Measurements from ENCODE around the gene SPTA1. TPM values are rescaled to one million over a fixed set of nuclear protein-coding genes. Genes with fewer than 3 reads are reported as not detected.
A peak's percentile ranks its signal among the peaks of the same experiment; 100 is the strongest.

Gene SPTA1
- total RNA-seq, 8 experiments from 2014 or later, result 0.17 to 1.1 (median 0.46) TPM; not detected in 3

GRCh38 chr1:158674302-158674701 lies 12.2 kb downstream of the SPTA1 start:
- Histone ChIP-seq H3K4me3 (no peak overlapping the region), H3K27ac (no peak overlapping the region), H3K4me1 (replicated peaks in 1 of 2) (no peaks in the 10 kb centered on the region)
- ATAC-seq (replicated peaks in 6 of 8), result no peak
- 0 to 90% (median 80%) methylated on average over 1 to 7 of the region's 7 CpGs; no CpG with 5 or more reads in 2 of the 10 experiments for WGBS, 10 experiments
- in situ Hi-C loops (cut with MboI; ENCODE audit: low pct_unique_long_range_greater_than_20kb in 2 of 9, low sequenced_read_pairs in 9 of 9, unreplicated experiment in 9 of 9), result no loop called here

GRCh38 chr1:158666037-158666436 lies 20.5 kb downstream of the SPTA1 start:
- H3K4me3 ChIP-seq, result no peak overlapping the region
- in situ Hi-C loops (cut with MboI; ENCODE audit: low pct_unique_long_range_greater_than_20kb in 2 of 9, low sequenced_read_pairs in 9 of 9, unreplicated experiment in 9 of 9), result no loop called here
- H3K4me1 ChIP-seq (replicated peaks in 1 of 2), result no peaks in the 10 kb centered on the region
- H3K27ac ChIP-seq, result no peak overlapping the region
- WGBS, 10 experiments, result 0 to 80% (median 55%) methylated on average over 1 to 8 of the region's 8 CpGs; no CpG with 5 or more reads in 2 of the 10 experiments
- no peak for ATAC-seq (replicated peaks in 6 of 8)

GRCh38 chr1:158654571-158654970 lies 31.9 kb downstream of the SPTA1 start:
- no peak overlapping the region for H3K27ac ChIP-seq
- no peak for ATAC-seq (replicated peaks in 6 of 8)
- WGBS, 10 experiments, result 8 to 95% (median 81%) methylated on average over 1 to 6 of the region's 6 CpGs; no CpG with 5 or more reads in 1 of the 10 experiments
- H3K4me1 ChIP-seq (replicated peaks in 1 of 2), result no peaks in the 10 kb centered on the region
- in situ Hi-C loops (cut with MboI; ENCODE audit: low pct_unique_long_range_greater_than_20kb in 2 of 9, low sequenced_read_pairs in 9 of 9, unreplicated experiment in 9 of 9), result no loop called here
- no peak overlapping the region for H3K4me3 ChIP-seq

GRCh38 chr1:158654086-158654485 lies 32.4 kb downstream of the SPTA1 start:
- Histone ChIP-seq H3K27ac (no peak overlapping the region), H3K4me1 (replicated peaks in 1 of 2) (no peaks in the 10 kb centered on the region), H3K4me3 (no peak overlapping the region)
- ATAC-seq (replicated peaks in 6 of 8), result no peak
- in situ Hi-C loops (cut with MboI; ENCODE audit: low pct_unique_long_range_greater_than_20kb in 2 of 9, low sequenced_read_pairs in 9 of 9, unreplicated experiment in 9 of 9), result no loop called here

DNA sequence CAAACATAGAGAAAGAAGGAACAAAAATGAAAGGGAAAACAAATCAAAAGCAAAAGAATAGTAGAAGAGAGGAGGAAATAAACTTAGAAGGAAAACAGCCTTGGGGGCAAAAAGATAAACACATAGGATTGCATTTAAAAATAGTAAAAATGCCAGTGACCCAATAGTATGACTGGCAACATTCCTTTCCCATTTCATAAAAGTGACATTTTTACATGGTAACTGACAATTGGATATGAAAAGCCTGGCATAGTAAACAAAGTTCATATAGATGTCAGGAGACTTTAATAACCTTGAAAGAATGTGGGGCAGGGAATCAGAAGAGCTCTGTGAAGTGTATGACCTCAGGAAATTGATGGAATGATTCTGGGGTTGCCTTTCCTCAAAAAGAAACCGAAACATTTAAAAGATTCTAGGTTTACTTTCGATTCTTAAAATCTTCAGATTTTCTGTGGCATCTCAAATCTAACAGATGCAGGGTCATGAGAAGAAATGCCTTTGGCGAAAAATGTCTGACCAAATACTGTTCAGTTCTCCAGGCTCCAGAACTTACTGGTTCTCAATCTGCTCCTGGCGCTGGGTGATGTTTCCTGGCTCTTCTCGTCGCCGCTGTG lies 33.7 kb downstream of the SPTA1 start:
- ATAC-seq (replicated peaks in 6 of 8), result peak in 1 of 8 experiments; percentile 23
- in situ Hi-C loops (cut with MboI; ENCODE audit: low pct_unique_long_range_greater_than_20kb in 2 of 9, low sequenced_read_pairs in 9 of 9, unreplicated experiment in 9 of 9), result no loop called here
- 0 to 88% (median 74%) methylated on average over 1 to 7 of the region's 7 CpGs for WGBS, 10 experiments
- H3K4me3 ChIP-seq, result no peak overlapping the region
- no peaks in the 10 kb centered on the region for H3K4me1 ChIP-seq (replicated peaks in 1 of 2)
- no peak overlapping the region for H3K27ac ChIP-seq

- ATAC-seq (replicated peaks in 6 of 8), result no peak
- Histone ChIP-seq H3K4me1 (replicated peaks in 1 of 2) (no peaks in the 10 kb centered on the region), H3K4me3 (no peak overlapping the region), H3K27ac (no peak overlapping the region)
- in situ Hi-C loops (cut with MboI; ENCODE audit: low pct_unique_long_range_greater_than_20kb in 2 of 9, low sequenced_read_pairs in 9 of 9, unreplicated experiment in 9 of 9), result no loop called here
Observed at GRCh38 chr1:158649052-158649451, 37.5 kb downstream of the SPTA1 start.

DNA sequence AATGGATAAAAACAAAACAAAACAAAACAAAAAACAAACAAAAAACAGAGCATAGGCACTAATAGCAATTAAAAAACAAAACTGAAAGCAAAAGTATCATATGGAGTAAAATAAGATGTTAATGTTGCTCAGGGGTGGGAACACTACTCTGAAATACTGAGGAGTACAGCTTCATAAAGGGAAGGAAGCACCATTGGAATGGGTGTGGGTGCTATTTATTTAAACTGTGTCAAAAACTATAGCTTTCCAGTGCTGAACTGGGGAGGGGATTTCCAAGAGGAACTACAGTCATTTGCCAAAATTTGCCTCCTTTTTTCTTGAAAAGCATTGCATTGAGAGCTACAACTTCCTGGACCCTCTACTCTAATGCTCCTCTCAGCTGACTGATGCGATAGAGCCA lies 40.0 kb downstream of the SPTA1 start:
- H3K27ac ChIP-seq, result no peak overlapping the region
- peak in 2 of 8 experiments; percentile 52 to 71 for ATAC-seq (replicated peaks in 6 of 8)
- WGBS, 10 experiments, result 0 to 100% (median 94%) methylated on average over 1 of the region's 1 CpG; no CpG with 5 or more reads in 2 of the 10 experiments
- H3K4me1 ChIP-seq (replicated peaks in 1 of 2), result no peaks in the 10 kb centered on the region
- in situ Hi-C loops (cut with MboI; ENCODE audit: low pct_unique_long_range_greater_than_20kb in 2 of 9, low sequenced_read_pairs in 9 of 9, unreplicated experiment in 9 of 9), result no loop called here
- no peak overlapping the region for H3K4me3 ChIP-seq

- in situ Hi-C loops (cut with MboI; ENCODE audit: low pct_unique_long_range_greater_than_20kb in 2 of 9, low sequenced_read_pairs in 9 of 9, unreplicated experiment in 9 of 9), result no loop called here
- 0 to 80% (median 47%) methylated on average over 1 to 2 of the region's 2 CpGs for WGBS, 10 experiments
- no peak overlapping the region for H3K4me3 ChIP-seq
- no peak for ATAC-seq (replicated peaks in 6 of 8)
- no peaks in the 10 kb centered on the region for H3K4me1 ChIP-seq (replicated peaks in 1 of 2)
- H3K27ac ChIP-seq, result no peak overlapping the region
Observed at GRCh38 chr1:158644449-158644848, 42.1 kb downstream of the SPTA1 start.

DNA sequence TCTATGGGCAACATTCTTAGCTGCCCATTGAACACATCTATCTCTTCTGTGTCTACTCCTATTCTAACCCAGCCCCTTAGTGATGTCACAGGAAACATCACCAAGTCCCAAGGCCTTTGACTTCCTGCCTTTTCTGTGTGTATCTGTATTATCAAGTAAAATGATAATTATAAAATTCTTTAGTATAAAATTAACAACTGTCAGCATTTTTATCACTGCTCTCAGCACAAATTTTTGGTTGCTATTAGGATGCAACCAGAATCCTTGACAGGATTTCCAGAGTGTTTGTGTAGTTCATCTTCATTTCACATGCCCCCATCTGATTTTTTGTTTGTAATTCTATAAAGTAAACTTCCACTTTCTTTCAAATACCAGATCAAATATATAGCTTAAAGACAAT lies 47.6 kb downstream of the SPTA1 start:
- Histone ChIP-seq H3K4me3 (no peak overlapping the region), H3K4me1 (replicated peaks in 1 of 2) (no peaks in the 10 kb centered on the region), H3K27ac (no peak overlapping the region)
- no peak for ATAC-seq (replicated peaks in 6 of 8)
- in situ Hi-C loops (cut with MboI; ENCODE audit: low pct_unique_long_range_greater_than_20kb in 2 of 9, low sequenced_read_pairs in 9 of 9, unreplicated experiment in 9 of 9), result no loop called here

GRCh38 chr1:158638146-158638545 lies 48.4 kb downstream of the SPTA1 start:
- Histone ChIP-seq H3K4me1 (replicated peaks in 1 of 2) (no peaks in the 10 kb centered on the region), H3K27ac (no peak overlapping the region), H3K4me3 (no peak overlapping the region)
- ATAC-seq (replicated peaks in 6 of 8), result no peak
- in situ Hi-C loops (cut with MboI; ENCODE audit: low pct_unique_long_range_greater_than_20kb in 2 of 9, low sequenced_read_pairs in 9 of 9, unreplicated experiment in 9 of 9), result no loop called here
- 32 to 100% (median 87%) methylated on average over 1 to 4 of the region's 4 CpGs; no CpG with 5 or more reads in 3 of the 10 experiments for WGBS, 10 experiments

- ATAC-seq (replicated peaks in 6 of 8), result no peak
- in situ Hi-C loops (cut with MboI; ENCODE audit: low pct_unique_long_range_greater_than_20kb in 2 of 9, low sequenced_read_pairs in 9 of 9, unreplicated experiment in 9 of 9), result no loop called here
- Histone ChIP-seq H3K4me3 (no peak overlapping the region), H3K27ac (no peak overlapping the region), H3K4me1 (replicated peaks in 1 of 2) (no peaks in the 10 kb centered on the region)
- 4 to 88% (median 59%) methylated on average over 1 to 3 of the region's 3 CpGs for WGBS, 10 experiments
Observed at GRCh38 chr1:158613764-158614163, 72.8 kb downstream of the SPTA1 start.

DNA sequence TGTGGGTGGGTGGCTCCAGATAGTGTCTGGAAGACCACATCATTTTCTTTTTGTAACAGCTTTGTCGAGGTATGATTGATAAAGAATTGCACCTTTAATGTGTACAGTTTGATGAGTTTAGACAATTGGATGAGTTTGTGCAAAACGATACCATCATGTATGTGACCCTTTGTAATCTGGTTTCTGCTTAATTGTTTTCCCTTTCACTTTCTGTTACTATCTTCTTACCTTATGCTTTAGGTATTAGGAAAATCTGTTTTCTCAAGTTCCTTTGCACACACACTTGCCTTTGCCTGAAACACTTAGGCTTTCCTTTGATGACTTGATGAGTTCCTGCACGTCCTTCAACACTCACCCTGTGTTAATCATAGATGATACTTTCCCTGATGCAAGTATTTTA lies 74.6 kb downstream of the SPTA1 start:
- 0 to 71% (median 56%) methylated on average over 1 to 3 of the region's 3 CpGs; no CpG with 5 or more reads in 3 of the 10 experiments for WGBS, 10 experiments

GRCh38 chr1:158607296-158607695 lies 79.2 kb downstream of the SPTA1 start:
- 54 to 60% methylated on average over 1 of the region's 1 CpG; no CpG with 5 or more reads in 8 of the 10 experiments for WGBS, 10 experiments
- in situ Hi-C loops (cut with MboI; ENCODE audit: low pct_unique_long_range_greater_than_20kb in 2 of 9, low sequenced_read_pairs in 9 of 9, unreplicated experiment in 9 of 9), result no loop called here
- ATAC-seq (replicated peaks in 6 of 8), result no peak
- no peak overlapping the region for H3K27ac ChIP-seq
- H3K4me3 ChIP-seq, result no peak overlapping the region
- H3K4me1 ChIP-seq (replicated peaks in 1 of 2), result no peaks in the 10 kb centered on the region

More for the DNA sequence above, 74.6 kb downstream of the SPTA1 start:
- Histone ChIP-seq H3K4me3 (no peak overlapping the region), H3K27ac (no peak overlapping the region), H3K4me1 (replicated peaks in 1 of 2) (no peaks in the 10 kb centered on the region)
- no peak for ATAC-seq (replicated peaks in 6 of 8)
- in situ Hi-C loops (cut with MboI; ENCODE audit: low pct_unique_long_range_greater_than_20kb in 2 of 9, low sequenced_read_pairs in 9 of 9, unreplicated experiment in 9 of 9), result no loop called here

GRCh38 chr1:158604968-158605367 lies 81.5 kb downstream of the SPTA1 start, which contains the start of gene OR10Z1:
TSS of gene OR10Z1 (plus strand) at chr1:158605268. CDS start at chr1:158606439, 1,171 bp downstream.
- WGBS, 10 experiments, result 0 to 80% (median 54%) methylated on average over 1 of the region's 1 CpG; no CpG with 5 or more reads in 4 of the 10 experiments
- Histone ChIP-seq H3K4me1 (replicated peaks in 1 of 2) (no peaks in the 10 kb centered on the region), H3K27ac (no peak within 1 kb of the TSS), H3K4me3 (no peak within 1 kb of the TSS)
- ATAC-seq (replicated peaks in 6 of 8), result no peak
- in situ Hi-C loops (cut with MboI; ENCODE audit: low pct_unique_long_range_greater_than_20kb in 2 of 9, low sequenced_read_pairs in 9 of 9, unreplicated experiment in 9 of 9), result no loop called here

Measured in motor neuron (in vitro differentiated cells).